GM12801 (cell line): ENCODE measurements around the gene SCYL3.

ENCODE experiments used
- CTCF ChIP-seq: IDR thresholded peaks from one replicate; pipeline ENCODE4 v1.5.1; 2011; ENCODE audit warnings: control low read depth; ENCODE audit not compliant: insufficient read length; ENCODE audit errors: extremely low read depth

Gene SCYL3

GRCh38 chr1:169894424-169895145 is 889 bp upstream of the SCYL3 start:
- no peak for TF ChIP-seq CTCF

GRCh38 chr1:169892927-169893644 is 610 bp downstream of the SCYL3 start:
- no peak for TF ChIP-seq CTCF

- no peak for TF ChIP-seq CTCF
Measured at GRCh38 chr1:169892176-169892926, 1.3 kb downstream of the SCYL3 start.

GRCh38 chr1:169891539-169891885 is 2.2 kb downstream of the SCYL3 start:
- TF ChIP-seq CTCF: no peak

GRCh38 chr1:169890761-169891538 is 2.7 kb downstream of the SCYL3 start:
- TF ChIP-seq CTCF: no peak

GRCh38 chr1:169889871-169890270 is 3.8 kb downstream of the SCYL3 start:
- TF ChIP-seq CTCF: no peak

GRCh38 chr1:169886931-169887330 is 6.8 kb downstream of the SCYL3 start:
- no peak for TF ChIP-seq CTCF
